Middle frontal gyrus (tissue), 1 donor: ENCODE results near the gene HHAT.

Experiments used
- DNase-seq: peaks from one replicate; pipeline ENCODE4 v3.0.0-alpha.2; 2015; ENCODE audit warnings: low spot score; ENCODE audit errors: extremely low spot score

The HHAT gene

DNA sequence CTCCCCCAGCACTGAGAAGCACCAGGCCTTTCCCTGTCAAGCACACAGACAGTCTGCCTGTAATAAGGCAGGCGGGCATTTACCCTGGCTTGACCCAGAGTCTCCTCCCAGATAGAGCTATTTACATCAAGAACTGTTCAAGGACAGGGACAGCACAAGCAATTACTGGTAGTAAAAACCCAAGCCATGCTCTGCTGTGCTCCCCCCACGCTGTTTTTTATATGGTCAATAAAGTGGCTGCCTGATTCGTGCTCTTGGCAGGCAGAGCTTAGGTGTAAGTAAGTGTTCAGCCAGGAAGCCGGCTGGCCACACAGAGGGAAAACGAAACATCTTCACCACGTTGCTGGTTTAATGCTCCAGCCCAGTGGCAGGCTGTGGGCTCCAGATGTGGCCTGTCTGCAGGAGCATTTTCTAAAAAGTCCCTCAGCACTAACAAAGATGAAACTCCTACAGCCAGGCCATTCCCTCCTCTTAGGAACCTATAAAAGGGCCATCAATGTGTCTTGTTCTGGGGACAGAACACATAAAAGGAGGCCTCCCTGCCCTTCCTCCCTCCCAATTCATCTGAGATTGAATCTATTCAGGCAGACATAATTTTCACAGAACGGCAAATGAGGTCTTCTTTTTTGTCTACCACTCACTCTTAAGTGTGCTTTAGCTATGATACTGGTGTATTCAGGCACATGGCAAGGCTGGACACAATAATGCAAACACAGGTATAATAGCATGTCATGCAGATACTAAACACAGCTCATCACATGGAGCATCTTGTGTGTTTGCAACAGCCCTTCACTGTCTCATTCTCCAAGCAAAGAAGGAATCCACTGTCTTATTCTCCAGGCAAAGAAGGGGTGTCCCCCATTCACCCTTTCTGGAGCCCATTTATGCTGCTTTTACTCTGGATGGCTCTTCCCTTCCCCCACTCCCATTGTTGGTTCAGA, 378.9 kb downstream of the HHAT start:
- no peak for DNase-seq

DNA sequence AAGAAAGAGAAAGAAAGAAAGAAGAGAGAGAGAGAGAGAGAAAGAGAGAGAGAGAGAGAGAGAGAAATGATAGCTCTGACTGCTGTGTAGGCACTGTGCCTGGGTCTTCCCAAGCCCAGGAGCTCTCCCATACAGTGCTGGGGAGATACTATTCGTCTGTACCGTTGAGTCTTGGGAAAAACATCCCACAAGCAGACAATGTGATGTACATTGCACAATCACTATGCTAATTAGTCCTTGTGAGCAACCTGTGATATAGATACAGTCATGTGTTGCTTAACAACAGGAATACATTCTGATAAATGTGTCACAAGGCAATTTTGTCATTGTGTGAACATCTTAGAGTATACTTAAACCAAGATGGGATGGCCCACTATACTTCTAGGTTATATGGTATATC, 381.0 kb downstream of the HHAT start:
- DNase-seq = no peak

DNA sequence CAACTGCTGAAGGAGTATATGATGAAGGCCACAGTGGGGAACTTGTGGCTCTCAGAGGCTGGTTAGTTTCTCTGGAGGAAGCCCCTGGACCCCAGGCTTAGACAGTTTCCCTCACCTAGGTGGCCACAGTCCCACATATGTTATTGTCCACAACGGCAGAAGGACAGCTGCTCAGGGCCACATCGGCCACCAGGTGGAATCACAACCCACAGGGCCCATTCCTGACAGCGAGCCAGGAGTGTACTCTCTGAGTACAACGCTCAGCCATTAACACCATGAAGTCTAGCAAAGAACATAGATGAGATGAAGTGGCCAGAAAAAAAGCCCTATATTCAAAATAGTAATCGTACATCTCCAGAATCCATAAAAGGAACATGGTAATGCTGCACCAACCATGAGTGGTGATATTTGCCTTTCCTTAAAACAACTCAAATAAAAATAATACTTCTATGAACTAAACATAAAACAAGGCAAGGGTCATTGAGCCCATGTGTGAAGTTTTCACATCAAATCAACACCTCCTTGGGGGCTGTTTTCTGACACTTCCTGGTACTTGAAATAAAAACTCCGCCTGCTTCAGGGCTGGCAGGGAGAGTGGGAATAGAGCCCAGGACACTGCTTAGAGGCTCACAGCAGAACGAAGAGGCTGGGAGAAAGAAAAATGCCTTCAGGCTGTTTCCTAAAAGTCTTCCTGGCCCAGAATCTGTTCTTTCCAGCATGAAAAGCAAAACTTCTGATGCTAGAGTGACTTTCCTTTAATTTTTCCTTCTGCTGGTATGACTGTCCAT, 383.3 kb downstream of the HHAT start:
- DNase-seq = no peak

- DNase-seq = no peak
Measured at GRCh38 chr1:210715072-210715471, 386.4 kb downstream of the HHAT start.

DNA sequence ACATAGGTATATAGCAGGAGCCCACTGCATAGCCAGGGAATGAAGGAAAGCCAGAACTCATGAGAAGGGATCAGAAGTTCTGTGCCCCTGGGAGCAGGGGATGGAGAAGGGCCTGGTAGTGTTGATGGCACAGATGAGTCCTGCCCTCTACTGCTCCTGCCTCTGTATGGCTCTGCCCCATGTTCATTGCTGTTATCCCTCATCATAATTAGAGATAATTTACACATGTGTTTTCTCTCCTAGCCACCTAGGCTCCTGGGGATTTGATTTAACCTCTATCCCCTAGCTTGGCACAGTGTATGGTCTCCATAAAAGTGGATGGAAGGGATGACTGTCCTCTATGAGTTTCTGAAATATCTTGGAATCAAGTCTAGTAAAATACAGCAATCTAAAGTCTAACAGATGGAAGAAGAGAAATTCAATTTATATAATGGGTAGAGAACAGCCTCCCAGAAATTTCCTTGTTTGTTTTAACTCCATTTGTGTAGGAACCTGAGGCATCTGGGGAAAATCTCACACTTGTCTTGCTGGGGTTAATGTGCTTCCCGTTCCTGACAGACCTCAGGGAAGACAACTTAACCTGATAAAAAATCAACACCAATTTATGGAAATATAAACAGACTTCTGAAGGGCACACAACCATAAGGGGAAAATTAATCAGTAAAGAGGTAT, 393.8 kb downstream of the HHAT start:
- no peak for DNase-seq

DNA sequence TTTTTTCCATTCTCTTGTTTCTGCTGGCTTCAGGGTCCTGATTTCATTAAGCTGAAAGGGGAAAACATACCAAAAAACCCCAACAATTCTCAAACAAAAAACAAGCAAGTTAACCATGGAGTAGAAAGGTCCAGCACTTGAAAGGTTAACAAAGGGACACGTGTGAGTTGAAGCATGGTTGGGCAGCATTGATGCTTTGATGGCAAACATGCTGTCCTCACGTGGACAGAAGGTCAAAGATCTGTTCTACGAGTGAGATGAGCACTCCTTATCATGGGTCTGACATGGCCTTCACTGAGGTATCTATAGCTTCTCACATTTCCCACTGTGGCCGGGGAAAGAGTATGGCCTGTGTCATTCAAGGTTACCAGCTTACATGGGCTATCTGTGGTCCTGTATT, 394.9 kb downstream of the HHAT start:
- no peak for DNase-seq

DNA sequence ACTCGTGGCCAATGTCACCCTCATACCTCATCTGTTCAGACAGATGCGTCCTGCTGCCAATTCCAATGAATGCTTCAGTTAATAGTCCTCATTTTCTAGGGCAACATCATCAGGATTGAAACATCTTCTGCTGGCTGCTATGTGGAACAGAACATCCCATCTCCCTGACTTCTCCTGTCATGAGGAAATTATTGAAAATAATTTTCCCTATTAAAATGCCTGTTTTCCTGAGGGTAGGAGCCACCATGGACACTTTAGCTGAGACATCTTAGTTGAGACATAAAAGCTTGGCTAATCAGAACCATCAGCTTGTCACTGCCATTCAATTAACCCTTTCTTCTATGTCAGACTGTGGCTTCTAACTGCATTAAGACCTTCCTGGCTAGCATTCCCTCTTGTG, 396.1 kb downstream of the HHAT start:
- no peak for DNase-seq
